Urinary bladder (tissue), 4 donors: ENCODE measurements around the gene COG8. TPM values are rescaled to one million over a fixed set of nuclear protein-coding genes. Genes with fewer than 3 reads are reported as not detected.

ENCODE experiments used
- DNase-seq: peaks from one replicate; pipeline ENCODE4 v3.0.0-alpha.2; 2015; ENCODE audit errors: extremely low spot score
- H3K27ac ChIP-seq: one replicate; pipeline ENCODE4 v1.5.1; 2013; ENCODE audit warnings: low read depth, mild to moderate bottlenecking, moderate library complexity
- H3K36me3 ChIP-seq: one replicate; pipeline ENCODE4 v1.6.1; 2013; ENCODE audit warnings: mild to moderate bottlenecking, moderate library complexity; ENCODE audit not compliant: insufficient read depth
- H3K4me1 ChIP-seq: one replicate; pipeline ENCODE4 v1.6.1; 2013; ENCODE audit warnings: mild to moderate bottlenecking, moderate library complexity; ENCODE audit not compliant: insufficient read depth
- H3K4me3 ChIP-seq: one replicate; pipeline ENCODE4 v1.5.1; 2013; ENCODE audit warnings: low read depth, low read length
- WGBS: extraction: QIAGEN DNeasy Blood & Tissue Kit; methylation state at CpG from one replicate; pipeline ENCODE4 v1.1.7; 2013; 5-methylcytosine and 5-hydroxymethylcytosine counted together
- polyA plus RNA-seq: library from polyadenylated mRNA; stranded (reverse); fragments of 200-250 nt; gene quantifications from one replicate; pipeline ENCODE4 v1.2.3, GENCODE V29; 2013
- total RNA-seq: library from RNA; depleted of rRNA; stranded (reverse); fragments of >200 nt; gene quantifications from one replicate; pipeline ENCODE4 v1.2.3, GENCODE V29; 2014
- donor health status: healthy with polysubstance abuse.
- donor health status: healthy.

COG8 gene
- total RNA-seq: 31.5 TPM
- 25.4 TPM for polyA plus RNA-seq

GRCh38 chr16:69339289-69340094 lies at the start of gene COG8, which contains the start of gene NIP7:
Gene COG8, minus strand, starts transcription at chr16:69339564. Its CDS starts 12 bp downstream, at chr16:69339552.
Gene NIP7, plus strand, starts transcription at chr16:69339772. Its CDS starts 58 bp downstream, at chr16:69339830.
- under 1% methylated on average over 77 of the region's 77 CpGs for WGBS
- H3K4me1 ChIP-seq: no peaks in the 10 kb centered on the region
- peak within 1 kb of the TSS; percentile 86 for H3K27ac ChIP-seq
- peaks cover 2% of the 10 kb centered on the region for H3K36me3 ChIP-seq
- peak; percentile 97 for DNase-seq
- H3K4me3 ChIP-seq: peak within 1 kb of the TSS; percentile 88

- H3K36me3 ChIP-seq: peaks cover 2% of the 10 kb centered on the region
- DNase-seq: no peak
- no peak overlapping the region for H3K4me3 ChIP-seq
- no peaks in the 10 kb centered on the region for H3K4me1 ChIP-seq
- WGBS: 66% methylated on average over 1 of the region's 1 CpG
- peak overlapping the region; percentile 16 for H3K27ac ChIP-seq
These were observed 47.2 kb upstream of the COG8 start for GRCh38 chr16:69386596-69386995.

- H3K27ac ChIP-seq: peak overlapping the region; percentile 97
- H3K4me1 ChIP-seq: peaks cover 1% of the 10 kb centered on the region
- H3K4me3 ChIP-seq: peak overlapping the region; percentile 97
- no peak for DNase-seq
- 5% methylated on average over 6 of the region's 6 CpGs for WGBS
- H3K36me3 ChIP-seq: peaks cover 2% of the 10 kb centered on the region
These were observed 45.6 kb upstream of the COG8 start for GRCh38 chr16:69384974-69385373.

GRCh38 chr16:69382421-69382820 lies 43.1 kb upstream of the COG8 start:
- no peak overlapping the region for H3K4me3 ChIP-seq
- peaks cover 1% of the 10 kb centered on the region for H3K4me1 ChIP-seq
- DNase-seq: no peak
- H3K27ac ChIP-seq: no peak overlapping the region
- H3K36me3 ChIP-seq: peaks cover 4% of the 10 kb centered on the region
- WGBS: 97% methylated on average over 2 of the region's 2 CpGs

- DNase-seq: no peak
- Histone ChIP-seq H3K27ac (no peak overlapping the region), H3K4me3 (no peak overlapping the region), H3K4me1 (peaks cover 1% of the 10 kb centered on the region), H3K36me3 (peaks cover 5% of the 10 kb centered on the region)
- WGBS: 76% methylated on average over 2 of the region's 2 CpGs
These were observed 41.9 kb upstream of the COG8 start for GRCh38 chr16:69381231-69381630.

GRCh38 chr16:69378760-69379159 lies 39.4 kb upstream of the COG8 start:
- peaks cover 5% of the 10 kb centered on the region for H3K36me3 ChIP-seq
- no peak for DNase-seq
- no peak overlapping the region for H3K4me3 ChIP-seq
- no peak overlapping the region for H3K27ac ChIP-seq
- 79% methylated on average over 1 of the region's 1 CpG for WGBS
- H3K4me1 ChIP-seq: peaks cover 1% of the 10 kb centered on the region

GRCh38 chr16:69378036-69378435 lies 38.7 kb upstream of the COG8 start:
- Histone ChIP-seq H3K27ac (no peak overlapping the region), H3K36me3 (peaks cover 4% of the 10 kb centered on the region), H3K4me1 (peaks cover 1% of the 10 kb centered on the region), H3K4me3 (no peak overlapping the region)
- DNase-seq: no peak
- 87% methylated on average over 1 of the region's 1 CpG for WGBS

- Histone ChIP-seq H3K4me3 (no peak overlapping the region), H3K27ac (no peak overlapping the region), H3K4me1 (peaks cover 1% of the 10 kb centered on the region), H3K36me3 (peaks cover 8% of the 10 kb centered on the region)
- WGBS: 96% methylated on average over 10 of the region's 10 CpGs
- DNase-seq: no peak
These were observed 37.2 kb upstream of the COG8 start for GRCh38 chr16:69376393-69377059.

GRCh38 chr16:69373019-69373418 lies 33.7 kb upstream of the COG8 start:
- Histone ChIP-seq H3K36me3 (peaks cover 11% of the 10 kb centered on the region), H3K4me3 (no peak overlapping the region), H3K4me1 (no peaks in the 10 kb centered on the region), H3K27ac (no peak overlapping the region)
- 96% methylated on average over 1 of the region's 1 CpG for WGBS
- no peak for DNase-seq

- no peak for DNase-seq
- no peak overlapping the region for H3K27ac ChIP-seq
- 89% methylated on average over 2 of the region's 2 CpGs for WGBS
- H3K4me1 ChIP-seq: no peaks in the 10 kb centered on the region
- H3K36me3 ChIP-seq: peaks cover 12% of the 10 kb centered on the region
- no peak overlapping the region for H3K4me3 ChIP-seq
These were observed 32.2 kb upstream of the COG8 start for GRCh38 chr16:69371564-69371963.

GRCh38 chr16:69368866-69369265 lies 29.5 kb upstream of the COG8 start:
- WGBS: 92% methylated on average over 4 of the region's 4 CpGs
- Histone ChIP-seq H3K36me3 (peaks cover 14% of the 10 kb centered on the region), H3K4me3 (no peak overlapping the region), H3K27ac (no peak overlapping the region), H3K4me1 (no peaks in the 10 kb centered on the region)
- DNase-seq: no peak

- peaks cover 13% of the 10 kb centered on the region for H3K36me3 ChIP-seq
These were observed 28.6 kb upstream of the COG8 start for GRCh38 chr16:69367980-69368379.

GRCh38 chr16:69366431-69366830 lies 27.1 kb upstream of the COG8 start:
- Histone ChIP-seq H3K4me3 (no peak overlapping the region), H3K27ac (no peak overlapping the region), H3K4me1 (no peaks in the 10 kb centered on the region), H3K36me3 (peaks cover 10% of the 10 kb centered on the region)
- WGBS: 93% methylated on average over 7 of the region's 7 CpGs
- DNase-seq: no peak

More at GRCh38 chr16:69367980-69368379, 28.6 kb upstream of the COG8 start:
- WGBS: 71% methylated on average over 7 of the region's 7 CpGs
- Histone ChIP-seq H3K4me3 (no peak overlapping the region), H3K4me1 (no peaks in the 10 kb centered on the region), H3K27ac (no peak overlapping the region)
- DNase-seq: no peak

- H3K27ac ChIP-seq: no peak overlapping the region
- H3K36me3 ChIP-seq: peaks cover 10% of the 10 kb centered on the region
- WGBS: 86% methylated on average over 2 of the region's 2 CpGs
These were observed 26.5 kb upstream of the COG8 start for GRCh38 chr16:69365901-69366300.

More at GRCh38 chr16:69365901-69366300, 26.5 kb upstream of the COG8 start:
- no peak for DNase-seq
- Histone ChIP-seq H3K4me1 (no peaks in the 10 kb centered on the region), H3K4me3 (no peak overlapping the region)
